Activated CD4-positive, alpha-beta T cell treated with anti-CD3 and anti-CD28 coated beads, Interleukin-2, amount 10 ng/mL, durations not matched to agents 24 days and 14 days (primary cell): ENCODE data around the gene LYZ. TPM values are rescaled to one million over a fixed set of nuclear protein-coding genes. Genes with fewer than 3 reads are reported as not detected.

Experiments
- DNase-seq: peaks from one replicate; pipeline ENCODE4 v3.0.0; 2022
- H3K27ac Mint-ChIP-seq: one replicate; pipeline ENCODE4 v1.8.0; 2022; ENCODE audit warnings: mild to moderate bottlenecking, mixed read lengths
- H3K27me3 Mint-ChIP-seq: one replicate; pipeline ENCODE4 v1.8.0; 2022; ENCODE audit warnings: mixed read lengths
- H3K36me3 Mint-ChIP-seq: one replicate; pipeline ENCODE4 v1.8.0; 2022; ENCODE audit warnings: low read depth, mild to moderate bottlenecking, mixed read lengths
- H3K4me1 Mint-ChIP-seq: one replicate; pipeline ENCODE4 v1.8.0; 2021; ENCODE audit warnings: mixed read lengths
- H3K4me3 Mint-ChIP-seq: one replicate; pipeline ENCODE4 v1.8.0; 2022; ENCODE audit warnings: mild to moderate bottlenecking, moderate library complexity, mixed read lengths
- H3K9me3 Mint-ChIP-seq: one replicate; pipeline ENCODE4 v1.8.0; 2021; ENCODE audit warnings: mixed read lengths
- intact Hi-C: fragments of 100-400 bp; cut with micrococcal nuclease; formaldehyde crosslinking; loops from one replicate; pipeline ENCODE4 v1.15.1; 2023
- total RNA-seq: library from RNA; stranded (reverse); gene quantifications from 2 replicates; pipeline ENCODE4 v1.2.3, GENCODE V29; 2022

The LYZ gene
- total RNA-seq, 1 donor from 2014 or later = not detected

DNA sequence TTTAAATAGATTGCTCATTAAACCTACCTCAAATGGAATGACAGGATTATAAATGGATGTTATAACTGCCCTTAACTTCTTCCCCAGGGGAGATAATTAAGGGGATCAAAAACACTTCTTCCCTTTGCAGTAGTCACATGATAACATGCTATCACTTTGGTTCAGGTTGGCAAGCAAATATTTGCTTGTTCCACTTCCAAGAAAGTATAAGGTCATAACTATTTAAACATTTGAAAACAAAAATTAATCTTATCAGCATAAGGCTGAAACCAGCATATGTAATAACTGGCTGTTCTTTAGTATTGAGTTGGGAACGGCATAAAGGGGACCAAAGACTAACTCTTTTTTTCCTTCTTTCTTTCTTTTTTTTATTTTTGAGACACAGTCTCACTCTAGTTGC lies 2.4 kb upstream of the LYZ start:
- no peaks in the 10 kb centered on the region for H3K9me3 Mint-ChIP-seq
- intact Hi-C loops = no loop called here
- H3K27me3 Mint-ChIP-seq = peaks cover 10% of the 10 kb centered on the region
- no peak overlapping the region for H3K4me3 Mint-ChIP-seq
- no peak overlapping the region for H3K27ac Mint-ChIP-seq
- no peaks in the 10 kb centered on the region for H3K4me1 Mint-ChIP-seq
- no peak for DNase-seq
- H3K36me3 Mint-ChIP-seq = no peaks in the 10 kb centered on the region

DNA sequence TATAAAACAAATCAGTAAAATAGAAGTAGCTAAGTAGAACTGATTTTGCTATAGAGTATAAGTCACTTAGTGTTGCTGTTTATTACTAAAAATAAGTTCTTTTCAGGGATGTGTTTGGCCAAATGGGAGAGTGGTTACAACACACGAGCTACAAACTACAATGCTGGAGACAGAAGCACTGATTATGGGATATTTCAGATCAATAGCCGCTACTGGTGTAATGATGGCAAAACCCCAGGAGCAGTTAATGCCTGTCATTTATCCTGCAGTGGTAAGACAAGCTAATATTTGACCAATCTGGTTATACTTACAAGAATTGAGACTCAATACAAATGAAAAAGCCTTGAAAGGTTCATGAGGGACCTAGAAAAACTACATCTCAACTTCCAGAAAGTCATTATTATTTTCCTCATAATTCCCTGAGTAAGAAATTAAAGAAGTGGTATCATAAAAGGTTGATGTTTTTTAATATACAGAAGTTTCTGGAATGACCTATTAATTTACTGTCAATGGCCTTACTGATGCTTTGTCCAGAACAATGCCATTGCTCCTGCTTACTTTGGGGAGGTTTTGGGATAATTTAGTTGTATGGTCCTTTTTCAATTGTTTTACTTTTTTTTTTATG lies 1.9 kb downstream of the LYZ start:
- Mint-ChIP-seq H3K36me3 (no peaks in the 10 kb centered on the region), H3K27me3 (peaks cover 20% of the 10 kb centered on the region), H3K4me3 (no peak overlapping the region), H3K27ac (no peak overlapping the region), H3K4me1 (no peaks in the 10 kb centered on the region), H3K9me3 (no peaks in the 10 kb centered on the region)
- DNase-seq = no peak
- intact Hi-C loops = no loop called here

GRCh38 chr12:69350777-69351176 lies 2.6 kb downstream of the LYZ start:
- no peaks in the 10 kb centered on the region for H3K36me3 Mint-ChIP-seq
- no peaks in the 10 kb centered on the region for H3K4me1 Mint-ChIP-seq
- intact Hi-C loops = no loop called here
- H3K4me3 Mint-ChIP-seq = no peak overlapping the region
- no peak for DNase-seq
- no peak overlapping the region for H3K27ac Mint-ChIP-seq
- no peaks in the 10 kb centered on the region for H3K9me3 Mint-ChIP-seq
- H3K27me3 Mint-ChIP-seq = peaks cover 24% of the 10 kb centered on the region

GRCh38 chr12:69351462-69352236 lies 3.5 kb downstream of the LYZ start:
- no peaks in the 10 kb centered on the region for H3K36me3 Mint-ChIP-seq
- no peaks in the 10 kb centered on the region for H3K4me1 Mint-ChIP-seq
- H3K4me3 Mint-ChIP-seq = no peak overlapping the region
- H3K27ac Mint-ChIP-seq = no peak overlapping the region
- H3K27me3 Mint-ChIP-seq = peaks cover 24% of the 10 kb centered on the region
- intact Hi-C loops = no loop called here
- H3K9me3 Mint-ChIP-seq = no peaks in the 10 kb centered on the region
- no peak for DNase-seq

DNA sequence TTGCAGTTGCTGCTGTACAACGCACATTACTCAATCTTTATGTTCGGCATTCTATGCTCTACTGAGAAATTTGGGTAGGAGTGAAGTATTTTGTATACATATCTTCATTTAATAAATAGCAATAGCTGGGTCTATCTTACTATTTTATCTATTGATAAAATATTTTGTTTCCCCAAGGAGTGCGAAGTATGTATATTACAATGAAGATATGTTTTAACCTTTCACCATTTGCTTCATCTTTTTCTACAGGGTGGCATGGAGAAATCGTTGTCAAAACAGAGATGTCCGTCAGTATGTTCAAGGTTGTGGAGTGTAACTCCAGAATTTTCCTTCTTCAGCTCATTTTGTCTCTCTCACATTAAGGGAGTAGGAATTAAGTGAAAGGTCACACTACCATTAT lies 4.7 kb downstream of the LYZ start:
- H3K9me3 Mint-ChIP-seq = no peaks in the 10 kb centered on the region
- peaks cover 24% of the 10 kb centered on the region for H3K27me3 Mint-ChIP-seq
- peaks cover 3% of the 10 kb centered on the region for H3K4me1 Mint-ChIP-seq
- no peak overlapping the region for H3K4me3 Mint-ChIP-seq
- intact Hi-C loops = no loop called here
- no peaks in the 10 kb centered on the region for H3K36me3 Mint-ChIP-seq
- DNase-seq = no peak
- H3K27ac Mint-ChIP-seq = no peak overlapping the region

DNA sequence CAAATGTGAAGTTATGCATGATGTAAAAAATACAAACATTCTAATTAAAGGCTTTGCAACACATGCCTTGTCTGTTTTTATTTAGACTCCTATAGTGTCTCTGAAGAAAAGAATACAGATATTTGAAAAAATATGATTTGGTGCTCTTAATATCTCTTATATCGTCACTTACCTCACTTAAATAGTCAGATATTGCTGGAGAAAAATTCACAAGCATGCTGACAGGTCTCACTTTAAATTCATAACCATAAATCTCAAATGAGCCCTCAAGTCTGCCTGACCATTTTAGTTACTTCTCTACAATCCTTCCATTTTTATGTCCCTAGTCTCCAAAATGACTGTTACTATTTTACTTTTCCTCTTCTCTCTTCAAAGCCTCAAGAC lies 6.0 kb downstream of the LYZ start:
- H3K4me1 Mint-ChIP-seq = peaks cover 8% of the 10 kb centered on the region
- H3K4me3 Mint-ChIP-seq = no peak overlapping the region
- H3K36me3 Mint-ChIP-seq = no peaks in the 10 kb centered on the region
- intact Hi-C loops = no loop called here
- H3K27me3 Mint-ChIP-seq = peaks cover 20% of the 10 kb centered on the region
- no peak overlapping the region for H3K27ac Mint-ChIP-seq
- DNase-seq = no peak
- no peaks in the 10 kb centered on the region for H3K9me3 Mint-ChIP-seq

- Mint-ChIP-seq H3K36me3 (no peaks in the 10 kb centered on the region), H3K27ac (no peak overlapping the region), H3K4me1 (peaks cover 12% of the 10 kb centered on the region), H3K4me3 (no peak overlapping the region), H3K27me3 (peaks cover 20% of the 10 kb centered on the region), H3K9me3 (no peaks in the 10 kb centered on the region)
- no peak for DNase-seq
- intact Hi-C loops = loop anchor here (5.0 kb wide), 1 partner anchor 888 kb away; the partner anchor contains the start of gene CNOT2
Observed at GRCh38 chr12:69354556-69355187, 6.5 kb downstream of the LYZ start.

DNA sequence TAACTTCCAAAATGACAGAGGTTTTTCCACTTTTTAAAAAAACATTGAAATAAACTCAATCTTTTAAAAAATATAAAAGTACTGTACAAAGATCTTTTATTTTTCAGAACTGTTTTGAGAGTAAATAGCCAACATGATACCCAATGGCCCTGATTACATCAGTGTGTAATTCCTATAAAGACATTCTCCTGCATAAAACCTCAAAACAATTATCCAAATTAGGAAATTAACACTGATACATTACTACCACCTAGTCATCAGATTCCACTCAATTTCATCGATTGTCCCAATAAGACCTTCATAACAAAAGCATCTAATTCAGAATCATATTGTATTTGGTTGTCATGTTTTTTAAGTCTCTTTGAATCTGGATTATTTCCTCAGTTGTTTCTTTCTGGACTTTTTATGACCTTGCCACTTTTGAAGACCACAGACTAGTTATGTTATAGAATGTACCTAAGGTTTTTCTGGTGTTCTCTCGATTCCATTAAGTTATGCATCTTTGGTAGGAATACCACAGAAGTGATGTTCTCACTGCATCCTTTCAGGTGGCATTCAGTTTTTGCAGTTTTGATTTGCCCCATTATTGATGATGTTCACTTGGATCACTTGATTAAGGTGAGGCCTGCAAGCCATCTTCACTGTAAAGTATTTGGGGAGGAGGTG lies 7.3 kb downstream of the LYZ start:
- peaks cover 16% of the 10 kb centered on the region for H3K4me1 Mint-ChIP-seq

DNA sequence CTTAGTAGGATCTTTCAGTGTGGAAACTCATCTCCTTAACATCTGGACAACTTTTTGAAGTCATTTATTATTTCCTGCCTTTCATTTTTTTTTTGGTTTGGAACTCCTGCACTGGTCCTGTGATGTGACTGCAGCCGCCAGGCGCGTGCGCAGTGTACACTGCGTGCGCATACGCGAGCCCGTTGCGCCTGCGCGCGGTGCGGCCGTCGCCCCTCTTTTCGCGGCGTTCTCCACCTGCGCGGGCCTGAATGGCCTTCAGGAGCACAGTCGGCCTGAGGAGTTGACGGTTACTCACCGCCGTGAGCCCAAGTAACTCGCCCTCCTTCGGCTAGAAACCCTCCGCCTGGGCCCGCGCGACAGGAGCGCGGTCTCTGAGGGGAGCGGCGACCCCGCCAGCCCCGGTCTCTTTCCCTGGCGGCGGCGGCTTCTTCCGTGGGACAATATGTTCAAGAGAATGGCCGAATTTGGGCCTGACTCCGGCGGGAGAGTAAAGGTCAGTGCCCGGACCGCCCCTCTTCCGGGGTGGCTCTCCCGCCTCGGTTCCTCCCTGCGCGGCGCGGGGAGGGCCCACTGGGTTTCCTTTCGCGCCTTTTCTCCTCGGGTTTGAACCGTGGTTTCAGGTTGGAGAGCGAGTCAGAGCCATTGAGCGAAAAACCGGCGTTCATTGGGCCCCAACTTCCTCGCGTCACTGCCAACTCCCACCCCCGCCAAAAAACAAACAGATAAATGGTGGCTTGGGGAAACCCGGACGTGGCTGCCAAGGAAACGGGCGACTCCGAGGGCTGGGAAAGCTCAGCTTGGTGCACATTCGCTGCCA lies 11.6 kb downstream of the LYZ start, which contains the start of gene YEATS4:
Gene YEATS4 (plus strand): TSS at position 213 of the 817 bp plus-strand sequence. CDS start 230 bp downstream, at position 443.
- peak; percentile 96 for DNase-seq
- Mint-ChIP-seq H3K27me3 (peaks cover 7% of the 10 kb centered on the region), H3K27ac (peak within 1 kb of the TSS; percentile 98), H3K9me3 (no peaks in the 10 kb centered on the region), H3K4me3 (peak within 1 kb of the TSS; percentile 93), H3K4me1 (peaks cover 27% of the 10 kb centered on the region), H3K36me3 (peaks cover 18% of the 10 kb centered on the region)
- intact Hi-C loops = loop anchor here (1.0 to 5.0 kb wide), 4 partner anchors 69 to 883 kb away; partner anchors contain the start of genes CCT2, CNOT2 and CPSF6

More for the DNA sequence above, 7.3 kb downstream of the LYZ start:
- Mint-ChIP-seq H3K4me3 (no peak overlapping the region), H3K36me3 (peaks cover 5% of the 10 kb centered on the region), H3K27me3 (peaks cover 16% of the 10 kb centered on the region), H3K9me3 (no peaks in the 10 kb centered on the region), H3K27ac (no peak overlapping the region)
- no peak for DNase-seq
- intact Hi-C loops = loop anchor here (2.0 to 5.0 kb wide), 2 partner anchors 115 to 887 kb away; partner anchors contain the start of genes CNOT2 and FRS2

DNA sequence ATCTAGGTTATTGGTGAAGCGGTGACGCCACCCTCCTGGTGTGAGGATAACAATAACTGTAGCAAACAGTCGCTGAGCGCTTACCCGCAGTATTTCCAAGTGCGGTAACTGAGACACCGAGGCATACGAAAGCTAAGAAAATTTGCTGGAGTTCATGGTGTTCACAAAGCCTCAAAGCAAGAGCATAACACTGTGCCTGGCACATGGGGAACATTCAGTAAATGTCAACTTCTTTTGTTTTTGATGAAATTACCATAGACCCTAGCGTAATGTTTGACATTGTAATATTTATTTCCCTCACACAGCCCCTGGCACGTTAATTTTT lies 12.1 kb downstream of the LYZ start:
- Mint-ChIP-seq H3K9me3 (no peaks in the 10 kb centered on the region), H3K4me1 (peaks cover 27% of the 10 kb centered on the region), H3K36me3 (peaks cover 18% of the 10 kb centered on the region), H3K4me3 (peak overlapping the region; percentile 93), H3K27ac (peak overlapping the region; percentile 98), H3K27me3 (peaks cover 4% of the 10 kb centered on the region)
- intact Hi-C loops = loop anchor here (2.0 kb wide), 1 partner anchor 122 kb away; the partner anchor contains the start of gene CPSF6
- DNase-seq = no peak

GRCh38 chr12:69366796-69367195 lies 18.6 kb downstream of the LYZ start:
- no peaks in the 10 kb centered on the region for H3K27me3 Mint-ChIP-seq
- H3K27ac Mint-ChIP-seq = no peak overlapping the region
- no peak overlapping the region for H3K4me3 Mint-ChIP-seq
- intact Hi-C loops = no loop called here
- H3K36me3 Mint-ChIP-seq = peaks cover 50% of the 10 kb centered on the region
- no peak for DNase-seq
- H3K4me1 Mint-ChIP-seq = peaks cover 27% of the 10 kb centered on the region
- H3K9me3 Mint-ChIP-seq = no peaks in the 10 kb centered on the region

GRCh38 chr12:69368171-69368570 lies 20.0 kb downstream of the LYZ start:
- Mint-ChIP-seq H3K36me3 (peaks cover 60% of the 10 kb centered on the region), H3K4me3 (no peak overlapping the region), H3K9me3 (no peaks in the 10 kb centered on the region), H3K4me1 (peaks cover 28% of the 10 kb centered on the region), H3K27me3 (no peaks in the 10 kb centered on the region), H3K27ac (no peak overlapping the region)
- intact Hi-C loops = no loop called here
- no peak for DNase-seq

DNA sequence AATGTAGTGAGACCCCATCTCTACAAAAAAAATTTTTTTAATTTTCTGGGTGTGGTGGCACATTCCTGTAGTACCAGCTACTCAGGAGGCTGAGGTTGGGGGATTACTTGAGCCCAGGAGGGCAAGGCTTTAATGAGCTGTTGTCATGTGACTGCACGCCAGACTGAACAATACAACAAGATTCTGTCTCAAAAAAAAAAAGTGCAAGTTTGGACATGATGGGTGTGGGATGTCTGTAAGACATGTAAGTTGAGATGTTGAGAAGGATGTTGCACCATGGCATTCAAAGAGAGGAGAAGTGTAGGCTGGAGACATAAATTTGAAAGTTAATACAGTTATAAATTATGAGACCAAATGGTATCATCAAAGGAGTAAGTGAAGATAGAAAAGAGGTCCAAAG lies 34.9 kb downstream of the LYZ start:
- Mint-ChIP-seq H3K36me3 (peaks cover 39% of the 10 kb centered on the region), H3K27ac (no peak overlapping the region), H3K27me3 (no peaks in the 10 kb centered on the region), H3K4me1 (peaks cover 15% of the 10 kb centered on the region), H3K4me3 (no peak overlapping the region), H3K9me3 (no peaks in the 10 kb centered on the region)
- intact Hi-C loops = no loop called here
- DNase-seq = no peak
